D721Med (cell line): ENCODE measurements around the gene ASXL2.

ENCODE experiments used
- DNase-seq: peaks from one replicate; pipeline ENCODE4 v3.0.0; 2011; ENCODE audit warnings: low spot score; ENCODE audit not compliant: insufficient read length
- FAIRE-seq: peaks from 2 replicates; lab custom pipeline; 2011; peaks lifted over from hg19 to GRCh38; lab: Jason Lieb, UNC
- TF ChIP-seq, protein P1 (sequence below): IDR thresholded peaks from 2 replicates; pipeline ENCODE4 v1.5.1; 2012; ENCODE audit warnings: mild to moderate bottlenecking, control low read depth; ENCODE audit not compliant: insufficient read depth; ENCODE audit errors: missing control alignments

ASXL2 gene

DNA sequence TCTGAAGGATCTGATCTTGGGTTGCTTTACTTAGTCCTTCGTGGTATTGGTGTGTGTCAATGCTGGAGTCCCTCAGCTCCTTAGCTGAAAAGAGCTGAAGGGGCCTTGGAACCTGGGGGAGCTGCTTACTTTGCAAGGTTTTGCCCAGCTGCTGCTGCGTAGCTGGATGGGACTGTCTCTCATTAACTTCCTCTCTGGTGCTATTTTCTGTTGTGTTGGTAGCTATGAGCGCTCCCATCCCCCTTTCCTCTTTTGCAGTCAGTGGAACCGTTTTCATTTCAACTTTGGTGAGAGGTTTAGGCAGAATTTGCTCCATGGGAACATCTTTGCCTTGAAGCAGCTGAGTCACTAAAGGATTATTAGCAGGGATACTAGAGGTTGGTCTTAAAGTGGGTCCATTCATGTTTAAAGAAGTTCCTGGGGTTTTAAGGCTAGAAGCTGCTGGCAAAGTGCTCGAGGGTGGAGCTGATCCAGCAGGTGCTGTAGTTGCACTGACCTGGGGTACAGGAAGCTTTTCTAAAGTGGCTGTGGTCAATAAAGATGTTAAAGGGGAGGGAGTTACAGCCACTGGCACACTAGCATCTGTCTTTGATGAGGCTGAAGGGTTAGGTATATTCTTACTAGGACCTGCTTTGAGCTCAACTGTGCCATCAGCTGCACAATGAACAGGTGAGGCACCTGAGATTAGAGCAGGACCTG lies 135.0 kb downstream of the ASXL2 start:
- DNase-seq, result no peak
- no peak for FAIRE-seq
- TF ChIP-seq, protein P1, sequence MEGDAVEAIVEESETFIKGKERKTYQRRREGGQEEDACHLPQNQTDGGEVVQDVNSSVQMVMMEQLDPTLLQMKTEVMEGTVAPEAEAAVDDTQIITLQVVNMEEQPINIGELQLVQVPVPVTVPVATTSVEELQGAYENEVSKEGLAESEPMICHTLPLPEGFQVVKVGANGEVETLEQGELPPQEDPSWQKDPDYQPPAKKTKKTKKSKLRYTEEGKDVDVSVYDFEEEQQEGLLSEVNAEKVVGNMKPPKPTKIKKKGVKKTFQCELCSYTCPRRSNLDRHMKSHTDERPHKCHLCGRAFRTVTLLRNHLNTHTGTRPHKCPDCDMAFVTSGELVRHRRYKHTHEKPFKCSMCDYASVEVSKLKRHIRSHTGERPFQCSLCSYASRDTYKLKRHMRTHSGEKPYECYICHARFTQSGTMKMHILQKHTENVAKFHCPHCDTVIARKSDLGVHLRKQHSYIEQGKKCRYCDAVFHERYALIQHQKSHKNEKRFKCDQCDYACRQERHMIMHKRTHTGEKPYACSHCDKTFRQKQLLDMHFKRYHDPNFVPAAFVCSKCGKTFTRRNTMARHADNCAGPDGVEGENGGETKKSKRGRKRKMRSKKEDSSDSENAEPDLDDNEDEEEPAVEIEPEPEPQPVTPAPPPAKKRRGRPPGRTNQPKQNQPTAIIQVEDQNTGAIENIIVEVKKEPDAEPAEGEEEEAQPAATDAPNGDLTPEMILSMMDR, result no peak

DNA sequence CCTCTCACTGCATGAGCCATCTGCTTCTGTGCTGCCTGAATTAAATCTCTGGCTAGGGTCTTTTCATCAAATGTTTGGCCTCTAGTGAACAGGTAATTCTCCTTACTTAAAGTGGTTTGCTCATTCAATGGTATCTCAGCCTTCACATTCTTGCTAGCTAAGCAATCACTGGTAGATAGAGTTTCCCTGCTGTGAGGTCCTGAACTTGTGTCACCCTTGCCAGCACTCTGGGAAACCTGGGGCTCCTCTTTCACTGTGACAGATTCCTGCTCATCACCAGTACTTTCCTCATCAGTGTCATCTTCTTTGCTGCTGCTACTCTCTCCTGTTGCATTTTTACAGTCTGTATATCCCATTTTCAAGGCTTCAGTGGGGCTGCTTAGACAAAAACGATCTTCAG lies 135.8 kb downstream of the ASXL2 start:
- FAIRE-seq, result no peak
- no peak for DNase-seq
- TF ChIP-seq, protein P1, result no peak

DNA sequence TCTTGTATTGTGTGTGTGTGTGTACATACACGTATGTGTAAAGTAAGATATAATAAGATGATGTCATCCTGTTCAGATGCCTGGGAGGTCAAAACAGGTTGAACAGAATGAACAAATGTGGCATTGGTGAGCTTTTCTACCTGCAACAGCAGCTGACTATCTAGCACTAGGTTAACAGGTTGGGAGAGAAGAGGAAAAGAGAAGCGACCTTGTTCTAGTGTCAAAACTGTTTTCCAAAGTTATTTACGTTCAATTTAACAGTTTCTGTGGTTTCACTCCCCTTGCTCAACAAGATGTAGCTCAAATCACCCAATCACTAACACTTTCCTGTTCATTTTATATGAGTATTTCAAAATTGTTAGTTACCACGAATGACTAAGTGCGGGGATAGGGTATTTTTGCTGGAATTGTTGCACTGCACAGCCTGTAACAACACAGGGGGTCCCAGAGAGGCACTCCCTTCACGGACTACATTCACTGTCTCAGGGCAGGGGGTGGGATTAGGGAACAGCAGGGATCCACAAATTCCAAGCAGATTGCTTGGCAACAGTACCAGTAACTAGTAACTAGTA lies 137.4 kb downstream of the ASXL2 start:
- no peak for FAIRE-seq
- DNase-seq, result no peak
- TF ChIP-seq, protein P1, result no peak

DNA sequence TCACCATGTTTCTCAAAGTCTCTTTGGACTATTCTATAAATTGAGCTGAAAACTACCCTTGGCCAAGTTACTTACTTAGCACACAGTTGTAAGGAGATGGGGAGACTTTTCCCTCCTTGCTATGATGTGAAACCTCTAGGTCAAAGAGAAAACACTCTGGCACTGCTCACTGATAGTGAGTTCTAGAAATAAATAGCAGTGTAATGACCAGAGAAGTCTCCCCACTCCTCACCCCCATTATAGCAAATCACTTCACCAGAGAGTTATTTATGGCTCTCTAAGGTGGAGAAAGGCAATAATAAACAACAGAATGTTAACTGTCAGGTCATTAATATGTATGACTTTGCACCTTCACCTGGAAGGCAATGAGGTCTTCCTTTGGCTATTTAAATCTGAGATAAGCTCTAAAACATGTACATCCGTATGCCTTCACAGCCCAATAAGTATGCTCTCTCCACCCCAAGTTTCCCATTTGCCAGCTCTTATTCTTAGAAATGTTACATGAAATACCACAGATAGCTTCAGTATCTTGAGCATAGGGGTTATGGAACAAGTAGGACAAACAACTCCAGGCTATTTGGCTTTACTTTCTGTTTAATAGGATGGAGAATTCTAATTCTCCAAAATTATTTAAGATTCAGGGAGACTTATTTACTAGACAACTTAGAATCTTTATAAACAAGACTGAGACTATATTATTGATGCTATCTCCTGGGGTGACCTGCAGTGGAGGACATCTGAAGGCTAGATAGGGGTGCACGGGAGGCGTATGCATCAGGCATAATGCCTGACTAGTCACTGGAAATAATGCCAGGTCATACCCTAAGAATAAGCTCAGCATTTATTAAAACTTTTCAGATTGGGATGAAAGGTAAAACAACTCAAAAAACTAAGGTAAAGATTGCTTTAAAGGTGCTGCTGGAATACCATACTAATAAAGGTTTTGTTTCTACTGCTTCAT lies 139.6 kb downstream of the ASXL2 start:
- DNase-seq (no peak), FAIRE-seq (no peak)
- TF ChIP-seq, protein P1, result no peak

DNA sequence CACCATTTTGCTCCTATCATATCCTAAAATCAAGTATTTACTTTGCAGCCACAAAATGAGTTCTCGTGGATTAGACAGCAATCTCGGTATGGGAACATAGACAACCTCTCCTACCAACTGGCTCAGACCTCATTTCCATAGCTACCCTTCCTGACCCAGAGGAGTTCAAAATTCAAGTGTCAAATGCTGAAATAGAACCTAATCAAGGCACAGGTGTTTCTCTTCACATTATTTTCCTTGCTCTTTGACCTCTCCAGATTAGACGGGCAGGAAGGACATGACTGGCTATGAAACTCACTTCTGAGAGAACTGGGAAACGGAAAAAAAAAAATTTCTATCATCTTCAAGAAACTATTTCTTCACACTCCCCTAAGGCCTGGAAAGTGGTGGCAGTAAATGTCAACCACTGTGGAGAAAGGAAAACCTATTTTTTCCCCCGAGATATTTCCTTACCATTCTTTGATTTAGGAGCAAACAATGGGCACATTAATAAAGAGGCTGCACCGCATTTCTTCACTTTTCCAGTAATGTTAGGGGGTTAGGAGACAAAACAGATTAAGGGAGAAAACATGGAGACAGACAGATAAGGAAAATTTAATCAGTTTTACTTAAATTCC lies 141.3 kb downstream of the ASXL2 start:
- TF ChIP-seq, protein P1, result no peak
- FAIRE-seq, result no peak

DNA sequence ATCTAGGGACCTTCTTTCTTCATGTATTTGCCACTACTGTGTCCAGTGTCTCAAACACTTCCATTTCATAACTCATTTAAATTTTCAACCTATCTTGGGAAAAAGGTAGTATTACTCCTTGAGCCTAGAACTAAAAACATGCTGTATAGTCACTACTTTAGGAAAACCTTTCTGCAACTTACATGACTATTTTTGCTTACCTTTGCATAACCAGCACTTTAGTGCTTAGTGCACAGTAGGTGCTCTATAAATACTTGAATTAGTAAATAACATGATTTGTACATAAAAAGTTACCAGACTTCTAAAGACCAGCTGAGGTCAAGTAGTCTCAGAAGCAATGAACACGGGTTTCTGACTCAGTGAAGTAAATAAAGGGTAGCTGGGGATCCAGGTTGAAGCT lies 142.5 kb downstream of the ASXL2 start:
- FAIRE-seq (no peak), DNase-seq (no peak)
- TF ChIP-seq, protein P1, result no peak

More for the DNA sequence above, 141.3 kb downstream of the ASXL2 start:
- no peak for DNase-seq
